ENCODE measurements around the gene TNNT2.
A peak's percentile ranks its signal among the peaks of the same experiment; 100 is the strongest.

Gene TNNT2

DNA sequence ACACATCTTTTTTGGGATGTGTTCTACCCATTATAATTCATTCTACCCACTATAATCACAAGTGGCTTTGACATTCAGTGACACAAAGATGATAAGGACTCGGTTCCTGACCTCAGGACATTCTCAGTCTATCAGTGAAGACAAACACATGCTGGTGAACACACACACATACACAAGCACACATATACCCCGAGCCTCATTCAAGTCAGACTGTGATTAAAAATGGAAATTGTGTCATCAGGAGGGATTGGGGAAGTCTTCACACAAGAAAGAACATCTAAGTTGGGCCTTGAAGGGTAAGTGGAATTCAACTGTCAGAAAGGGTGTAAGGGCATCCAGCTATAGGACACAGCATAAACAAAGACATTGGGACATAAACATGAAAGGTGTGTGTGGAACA, 24.2 kb upstream of the TNNT2 start:
- DNase-seq, result no peak

DNA sequence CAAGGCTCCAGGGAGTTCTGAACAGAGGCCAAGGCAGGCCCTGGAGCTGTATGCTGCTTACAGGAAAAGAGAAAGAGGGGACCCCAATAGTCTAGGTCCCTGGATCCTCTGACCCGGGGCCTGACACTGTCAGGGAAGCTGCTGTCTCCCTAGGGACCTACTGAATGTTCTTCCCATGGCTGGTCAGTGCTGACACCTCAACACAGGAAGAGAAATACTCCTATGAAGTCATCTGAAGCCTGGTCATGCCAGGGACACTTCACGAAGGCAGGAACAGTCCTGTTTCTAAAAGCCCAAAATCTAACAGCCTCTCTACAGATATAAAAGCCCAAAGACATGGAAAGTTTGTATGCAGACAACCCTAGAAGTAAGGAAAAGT, 23.4 kb upstream of the TNNT2 start:
- no peak for DNase-seq

DNA sequence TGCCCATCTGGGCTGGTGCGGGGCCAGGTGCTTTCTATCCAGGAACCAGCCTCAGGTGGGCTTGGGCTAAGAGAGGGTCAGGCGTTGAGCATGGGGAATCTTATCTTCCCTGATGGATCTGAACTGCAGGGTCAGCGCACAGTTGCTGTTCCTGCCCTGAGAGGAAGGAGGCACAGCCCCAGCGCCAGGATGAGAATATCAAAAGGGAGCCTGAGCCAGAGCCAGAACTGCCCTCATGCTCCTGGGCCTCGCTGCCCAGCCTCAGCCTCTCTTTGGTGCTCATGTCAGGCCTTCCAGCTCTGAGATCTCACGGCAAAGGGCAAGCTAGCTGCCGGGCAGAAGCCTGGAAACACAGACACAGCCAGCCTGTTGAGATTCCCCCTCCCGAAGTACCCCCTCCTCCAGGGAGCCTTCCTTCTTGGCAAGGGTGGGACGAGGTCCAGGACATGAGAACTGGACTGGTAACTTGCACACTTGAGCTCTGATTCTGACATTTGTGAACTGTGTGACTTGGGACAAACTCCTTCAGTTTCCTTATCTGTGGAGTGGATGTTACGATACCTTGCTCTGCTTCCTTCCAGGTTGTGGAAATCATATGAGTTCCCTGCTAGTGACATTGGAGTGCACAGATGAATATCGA, 22.9 kb upstream of the TNNT2 start:
- no peak for DNase-seq

DNA sequence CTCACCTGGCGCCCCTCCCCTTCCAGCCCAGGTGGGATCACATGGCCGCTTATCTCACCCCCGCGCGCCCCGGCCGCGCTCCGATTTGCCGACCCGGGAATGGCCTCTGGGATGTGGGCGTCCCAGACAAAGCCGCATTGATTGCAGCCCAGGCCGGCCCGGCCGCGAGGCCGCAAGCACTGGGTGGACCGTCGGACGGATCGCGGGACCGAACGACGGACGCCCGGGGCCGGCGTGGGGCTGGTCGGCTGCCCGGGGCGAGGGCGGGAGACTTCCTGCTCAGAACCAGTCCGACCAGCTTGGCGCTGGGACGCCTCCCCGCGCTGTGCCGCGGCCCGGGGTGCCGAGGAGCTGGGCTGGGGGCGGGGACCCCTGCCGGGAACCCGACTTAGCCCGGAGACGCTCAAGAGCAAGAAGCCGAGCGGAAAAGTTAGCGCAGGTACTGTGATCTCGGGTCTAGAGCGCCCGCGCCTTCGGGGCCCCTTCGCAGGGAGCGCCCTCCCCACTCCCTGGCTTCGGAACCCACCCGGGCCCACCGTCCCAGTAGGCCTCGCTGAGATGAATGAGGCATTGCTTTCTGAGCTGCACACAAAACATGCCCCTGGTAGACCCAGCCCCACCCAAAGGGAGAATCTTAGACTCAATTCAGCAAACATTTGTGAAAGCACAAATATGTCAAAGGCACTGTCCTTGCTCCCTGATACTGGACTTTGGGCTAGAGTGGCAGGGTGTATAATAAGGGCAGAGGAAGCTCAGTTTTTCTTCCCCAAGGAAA, 22.1 kb upstream of the TNNT2 start:
- DNase-seq, result no peak

DNA sequence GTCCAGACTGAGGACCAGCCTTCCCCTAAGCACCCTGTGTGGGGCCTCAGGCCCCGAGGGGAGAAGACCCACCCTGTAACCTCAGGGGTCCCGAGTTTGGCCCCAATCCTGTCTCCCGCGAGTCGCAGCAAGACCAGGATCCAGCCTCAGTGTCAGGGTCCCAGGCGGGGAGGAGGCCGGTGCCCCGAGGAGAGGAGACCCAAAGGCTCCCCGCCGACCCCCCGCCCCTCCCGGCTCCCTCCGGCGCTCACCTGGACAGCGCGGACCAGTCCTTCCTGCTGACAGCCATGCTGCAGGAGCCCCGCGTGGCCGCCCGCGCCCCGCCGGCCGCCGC, 21.5 kb upstream of the TNNT2 start, which contains the start of gene LAD1:
TSS of gene LAD1 (minus strand) at position 307 of the 334 bp plus-strand sequence. CDS start at position 289, 18 bp downstream.
- DNase-seq, result no peak

DNA sequence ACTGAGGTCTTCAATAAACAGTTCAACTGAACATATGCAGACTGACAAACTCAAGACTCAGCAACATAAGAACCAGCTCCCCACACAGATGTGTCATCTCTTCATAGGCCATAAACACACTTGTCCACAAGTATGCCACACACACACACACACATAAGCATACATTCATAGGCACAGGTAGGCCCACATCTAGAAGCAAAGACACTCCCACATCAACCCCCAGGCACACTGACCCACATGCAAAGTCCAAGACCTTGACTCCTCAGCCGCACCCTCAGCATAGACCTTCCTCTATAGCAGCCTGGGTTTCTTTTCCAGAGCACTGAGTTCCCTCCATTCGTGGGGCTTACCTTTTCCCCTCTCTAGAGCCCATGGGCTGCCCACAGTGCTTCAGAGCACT, 20.2 kb upstream of the TNNT2 start:
- no peak for DNase-seq

DNA sequence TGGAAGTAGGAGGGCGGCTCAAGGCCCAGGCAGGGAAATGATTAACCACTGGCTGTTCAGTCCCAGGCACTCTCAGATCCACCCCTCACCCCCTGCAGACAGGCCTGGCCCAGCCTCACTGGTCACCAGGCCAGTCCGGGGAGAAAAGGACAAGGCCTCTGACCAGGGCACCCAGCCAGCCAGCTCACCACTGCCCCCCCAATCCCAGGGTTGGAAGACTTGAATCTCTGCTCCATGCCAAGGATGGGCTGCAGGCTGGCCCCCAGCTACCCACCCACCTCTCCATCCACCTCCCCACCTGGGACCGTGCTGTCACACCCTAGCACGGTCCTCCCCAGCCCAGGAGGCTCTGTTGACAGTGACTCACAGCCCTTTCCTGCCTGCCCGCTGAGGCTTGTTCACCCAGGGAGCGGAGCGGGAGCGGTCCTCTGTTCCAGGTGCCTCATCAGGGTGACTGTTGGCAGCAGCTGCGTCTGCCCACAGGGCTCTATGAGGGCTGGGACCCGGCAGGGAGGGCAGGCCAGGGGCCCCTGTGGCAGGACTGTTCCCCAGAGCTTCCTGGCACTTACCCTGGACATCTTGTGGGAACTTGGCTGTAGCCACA, 19.5 kb upstream of the TNNT2 start:
- no peak for DNase-seq

DNA sequence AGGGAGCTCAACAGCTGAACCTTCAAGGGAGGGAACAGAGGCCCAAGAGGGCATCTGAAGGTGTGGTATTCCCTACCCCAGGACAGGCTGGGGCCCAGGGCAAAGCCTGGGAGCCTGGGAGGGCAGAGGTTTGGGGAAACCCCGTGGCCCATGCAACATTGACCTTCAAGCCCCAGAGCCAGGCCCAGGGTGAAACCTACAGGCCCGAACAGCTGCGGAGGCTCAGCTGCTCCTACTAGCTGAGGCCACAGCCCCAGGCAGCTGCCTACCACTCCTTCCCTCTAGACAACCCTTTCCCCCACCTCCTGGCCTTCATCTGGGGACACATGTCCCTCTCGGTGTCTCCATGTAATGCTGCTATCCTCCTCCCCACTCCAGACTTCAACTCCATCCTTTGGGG, 18.5 kb upstream of the TNNT2 start:
- DNase-seq, result no peak

DNA sequence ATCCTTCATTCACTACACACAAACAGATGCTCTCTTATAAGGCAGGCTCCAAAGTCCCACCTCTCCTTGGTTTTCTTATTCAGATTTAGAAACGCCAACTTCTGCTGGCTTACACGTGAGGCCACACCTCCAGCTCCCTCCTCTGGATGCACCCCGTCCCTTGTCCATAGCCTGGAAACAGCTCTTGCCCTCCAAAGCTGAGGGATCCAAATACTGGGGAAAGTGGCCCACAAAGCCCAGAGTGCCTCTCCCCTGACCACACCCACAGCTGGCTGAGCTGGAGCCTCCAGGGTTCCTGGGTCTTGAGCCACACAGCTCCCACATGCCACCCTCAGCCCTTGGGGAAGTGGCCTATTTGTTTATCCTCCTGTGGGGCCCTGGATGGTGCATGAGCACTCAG, 17.1 kb upstream of the TNNT2 start:
- DNase-seq, result no peak

DNA sequence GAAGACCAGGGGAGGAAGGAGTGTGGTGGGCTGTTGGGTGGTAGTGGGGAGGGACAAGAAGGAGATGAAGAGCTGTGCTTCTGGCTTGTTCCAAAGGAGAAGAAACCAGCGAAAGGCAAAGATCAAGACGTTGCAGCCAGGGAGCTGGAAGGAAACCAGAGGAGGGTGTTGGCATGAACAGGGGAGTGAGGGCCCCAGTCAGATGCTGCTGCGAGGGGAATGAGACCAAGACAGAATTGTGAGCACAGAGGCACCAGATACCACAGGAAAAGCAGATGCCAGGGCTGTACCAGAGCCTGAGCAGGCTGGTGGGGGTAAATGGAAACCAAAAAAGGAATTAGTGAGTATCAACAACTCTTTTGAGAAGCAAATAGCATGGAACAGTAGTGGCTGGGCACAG, 15.6 kb upstream of the TNNT2 start:
- DNase-seq, result no peak

DNA sequence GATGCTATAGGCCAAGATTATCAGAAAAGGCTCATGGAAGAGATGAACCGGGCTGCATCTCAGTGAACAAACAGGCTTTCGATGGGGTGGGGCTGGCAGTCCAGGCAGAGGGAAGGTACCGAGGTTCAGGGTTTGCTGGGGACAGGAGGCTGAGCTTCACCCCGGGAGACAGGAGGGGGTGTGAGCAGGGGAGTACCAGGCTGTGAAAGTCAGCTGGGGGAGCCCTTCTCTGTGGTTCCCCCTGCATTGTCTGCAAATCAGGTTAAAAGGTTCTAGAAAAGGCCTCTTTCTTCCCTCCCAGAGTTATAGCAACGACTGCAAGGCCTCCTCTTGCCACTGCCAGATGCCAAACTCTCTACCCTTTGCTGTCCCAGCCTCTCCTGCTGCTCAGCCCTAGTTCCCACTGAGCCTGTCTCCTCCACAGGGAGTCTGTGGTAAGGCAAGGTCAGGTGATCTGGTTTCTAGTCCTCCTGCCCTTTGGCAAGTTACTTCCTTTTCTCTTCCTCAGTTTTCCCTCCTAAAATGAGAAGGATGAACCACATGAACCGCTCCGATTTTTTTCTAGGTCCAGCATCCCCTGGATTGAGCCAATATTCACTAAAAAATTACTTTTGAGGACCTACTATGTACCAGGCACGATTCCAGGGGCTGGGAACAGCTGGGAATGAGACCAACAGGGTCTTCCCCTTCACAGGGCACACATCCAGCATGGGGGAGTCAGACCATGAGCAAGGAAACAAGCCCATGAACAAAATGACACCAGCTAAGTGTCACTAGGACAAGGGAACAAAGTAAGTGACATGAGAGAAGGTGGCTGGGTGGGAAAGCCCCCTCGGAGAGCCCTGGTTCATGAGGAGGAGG, 14.4 kb upstream of the TNNT2 start:
- DNase-seq, result no peak

DNA sequence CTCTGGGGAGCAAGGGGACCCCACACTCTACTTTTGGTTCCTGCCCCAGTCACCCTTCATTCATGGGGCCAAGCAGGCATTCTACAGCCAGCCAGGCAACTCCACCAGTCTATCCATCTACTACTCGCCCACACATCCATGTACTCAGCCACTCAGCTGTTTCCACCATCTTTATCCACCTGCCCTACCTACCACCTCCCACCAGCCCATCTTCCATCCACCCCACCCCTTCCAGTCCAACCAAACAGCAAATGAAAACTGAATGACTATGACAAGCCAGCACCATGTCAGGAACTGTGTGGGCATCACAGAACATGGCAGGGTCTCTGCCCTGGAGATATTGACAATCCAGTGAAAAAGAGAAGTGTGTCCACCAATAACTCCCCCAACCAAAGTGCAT, 13.7 kb upstream of the TNNT2 start:
- no peak for DNase-seq

DNA sequence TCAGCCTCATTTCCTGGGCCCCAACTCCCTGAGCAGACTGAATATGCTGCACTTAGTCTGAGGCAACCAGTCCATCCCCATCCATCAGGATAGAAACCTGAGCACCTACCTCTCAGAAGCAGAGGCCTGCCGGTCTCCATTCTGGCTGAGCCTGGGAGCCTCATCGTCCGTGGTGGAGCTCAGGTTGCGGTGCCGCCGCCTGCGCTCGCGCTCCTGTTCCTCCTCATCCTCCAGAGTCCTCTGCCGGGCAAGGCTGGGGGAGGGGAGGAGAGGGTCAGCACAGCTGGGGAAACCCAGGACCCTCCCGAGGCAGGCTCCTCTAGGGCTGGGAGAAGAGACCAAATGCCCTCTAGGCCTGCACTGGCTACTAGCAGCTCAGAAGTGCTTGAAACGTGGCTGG, 11.6 kb upstream of the TNNT2 start:
- no peak for DNase-seq

DNA sequence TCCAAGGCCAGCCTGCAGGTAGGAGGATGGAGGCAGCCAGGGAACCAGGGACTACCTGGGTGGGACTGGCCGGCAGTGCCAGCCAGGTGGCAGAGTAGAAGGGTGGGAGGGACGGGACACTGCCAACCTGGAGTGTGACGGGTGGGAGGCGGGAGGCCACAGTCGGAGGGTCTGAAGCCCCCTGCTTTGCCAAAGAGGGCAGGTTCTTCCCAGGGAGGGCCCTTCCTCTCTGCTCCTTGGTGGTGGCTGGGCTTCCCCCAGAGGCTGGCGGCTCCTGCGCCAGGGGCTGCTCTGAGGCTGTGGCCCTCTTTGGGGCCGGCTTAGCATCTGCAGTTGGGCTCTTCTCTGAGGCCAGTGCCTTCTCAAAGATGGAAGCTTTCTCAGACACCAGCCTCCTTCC, 8.7 kb upstream of the TNNT2 start:
- DNase-seq, result no peak

DNA sequence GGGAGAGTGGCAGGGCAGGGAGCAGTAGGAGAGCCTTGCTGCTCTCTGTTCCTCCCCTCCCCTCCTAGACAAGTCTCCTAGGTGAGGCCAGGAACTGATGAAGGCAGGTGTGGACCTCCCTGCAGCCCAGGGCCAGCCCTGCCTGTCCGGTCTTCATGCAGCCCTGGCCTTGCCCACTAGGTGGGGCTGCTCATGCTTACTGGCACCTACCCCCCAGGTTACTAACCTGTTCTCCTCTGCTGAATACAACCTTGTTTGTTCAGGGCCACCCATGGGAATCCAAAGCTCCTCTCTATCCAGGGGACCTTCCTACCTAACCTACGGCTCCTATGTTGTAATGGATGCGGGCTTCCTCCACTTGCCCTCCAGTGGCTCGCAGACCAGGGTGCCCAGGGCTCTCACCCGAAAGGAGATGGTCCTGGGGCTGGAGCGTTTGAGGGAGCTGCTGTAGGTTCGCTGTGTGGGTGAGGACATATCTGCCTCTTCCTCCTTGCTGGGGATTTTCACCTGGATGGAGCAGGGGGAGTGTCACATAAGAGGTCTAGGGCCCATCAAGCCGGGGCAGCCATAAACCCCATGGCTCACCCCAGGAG, 7.9 kb upstream of the TNNT2 start:
- peak; percentile 72 for DNase-seq

DNA sequence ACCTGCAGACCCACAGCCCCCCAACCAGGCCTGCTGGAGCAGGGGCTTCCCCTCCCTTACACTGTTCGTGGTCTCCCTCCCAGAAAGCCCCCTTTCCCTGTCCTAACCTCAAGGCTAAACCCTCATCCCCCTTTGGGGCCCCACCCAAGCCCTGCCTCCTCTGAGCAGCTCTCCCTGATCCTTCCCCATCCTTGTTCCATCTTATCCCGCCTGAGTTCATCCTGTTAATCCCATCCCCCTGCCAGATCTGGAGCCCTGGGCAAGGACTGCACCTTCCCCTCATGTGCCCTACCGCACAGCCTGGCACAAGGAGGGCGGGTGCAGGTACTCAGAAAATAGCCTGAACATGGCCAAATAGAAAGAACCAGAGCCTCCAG, 6.9 kb upstream of the TNNT2 start:
- DNase-seq, result no peak

DNA sequence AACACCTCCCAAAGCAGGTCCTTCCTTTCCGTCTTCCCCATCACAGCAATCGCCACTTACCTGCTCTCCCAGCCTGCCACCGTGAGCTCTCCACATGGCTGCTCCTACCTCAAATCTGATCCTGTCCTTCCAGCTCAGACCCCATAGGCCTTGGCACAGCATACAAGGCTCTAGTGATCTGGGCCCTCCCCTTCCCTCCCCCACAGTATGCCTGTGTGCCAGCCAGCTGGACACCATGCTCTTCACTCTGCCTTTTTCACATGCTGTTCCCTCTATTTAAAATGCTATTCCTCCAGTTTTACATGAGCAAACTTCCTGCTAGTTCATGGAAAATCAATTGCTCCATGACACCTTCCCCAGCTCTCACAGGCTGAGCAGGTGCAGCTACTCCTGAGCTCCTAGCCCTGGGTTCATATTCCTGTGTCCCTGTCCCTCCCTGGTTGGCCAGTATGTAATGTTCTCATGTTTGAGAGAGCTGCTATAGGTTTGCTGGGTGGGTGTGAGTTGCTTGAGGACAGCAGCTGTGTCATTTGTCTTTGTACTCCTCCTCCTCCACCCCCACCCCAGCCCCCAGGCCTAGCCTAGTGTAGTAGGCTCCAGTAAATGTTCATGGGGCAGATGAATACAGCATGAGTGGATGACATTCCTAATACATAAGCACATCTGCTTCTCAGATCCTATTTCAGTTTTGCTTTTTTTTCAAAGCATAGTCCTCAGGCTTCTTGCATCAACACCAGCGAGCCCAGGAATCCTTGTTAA, 6.3 kb upstream of the TNNT2 start:
- DNase-seq, result no peak

DNA sequence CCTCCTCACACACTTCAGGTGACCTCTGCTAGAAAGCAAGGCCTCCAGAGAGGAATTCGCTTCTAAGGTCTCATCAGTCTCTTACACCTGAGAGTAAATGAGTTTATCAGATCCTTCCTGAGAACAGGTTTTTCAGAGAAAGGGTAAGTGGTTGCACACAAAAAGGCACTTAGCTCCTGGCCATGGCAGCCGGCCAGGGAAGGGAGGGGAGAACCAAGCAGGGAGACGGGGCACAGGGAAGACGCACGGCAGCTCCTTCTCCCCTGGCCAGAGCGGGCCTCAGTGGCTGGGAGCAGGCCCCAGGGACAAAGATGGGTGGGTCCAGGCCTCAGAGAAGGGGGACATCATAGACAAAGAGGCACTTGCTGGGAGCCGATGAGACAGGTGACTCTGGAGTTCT, 3.6 kb upstream of the TNNT2 start:
- DNase-seq, result no peak

DNA sequence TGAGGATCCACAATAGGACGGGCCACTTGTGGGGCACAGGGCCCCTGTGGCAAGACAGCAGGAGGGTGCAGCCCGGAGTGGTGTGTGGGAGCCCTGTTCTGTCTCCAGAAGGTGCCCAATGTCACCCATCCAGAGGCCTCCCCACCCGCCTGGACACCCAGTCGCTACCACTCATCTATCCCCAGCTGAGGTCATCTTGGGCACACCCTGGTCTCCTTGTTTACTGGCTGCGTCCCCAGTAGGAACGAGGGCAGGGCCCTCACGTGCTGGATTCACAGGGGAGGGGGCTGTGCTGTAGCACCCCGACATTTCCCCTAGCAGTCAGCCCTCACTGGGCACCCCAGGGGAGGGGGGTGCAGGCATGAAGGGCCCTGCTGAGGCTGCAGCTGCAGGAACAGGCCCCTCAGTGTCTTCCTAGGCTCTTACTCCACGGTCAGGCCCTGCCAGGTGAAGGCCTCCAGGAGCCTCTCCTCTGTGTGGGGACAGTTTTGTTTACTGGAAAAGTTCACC, 2.3 kb upstream of the TNNT2 start:
- DNase-seq, result no peak

DNA sequence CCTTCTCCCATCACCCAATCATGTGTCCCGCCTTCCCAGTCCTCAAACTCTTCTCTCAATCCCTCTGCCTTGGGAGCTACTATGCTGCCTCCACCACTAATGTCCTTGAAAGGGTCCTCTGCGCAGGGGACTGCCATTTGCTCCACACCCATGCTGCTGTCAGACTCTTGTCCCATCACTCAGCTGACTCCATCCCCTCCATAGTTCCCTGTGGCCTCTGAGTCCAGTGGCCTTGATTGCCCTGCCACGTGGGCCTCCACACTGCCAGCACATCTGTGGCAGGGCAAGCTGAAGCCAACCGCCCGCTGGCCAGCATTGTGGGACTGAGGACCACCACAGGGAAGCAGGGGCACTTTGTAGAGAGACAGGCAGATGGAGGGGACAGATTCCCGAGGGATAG, 1.3 kb upstream of the TNNT2 start:
- DNase-seq, result no peak

DNA sequence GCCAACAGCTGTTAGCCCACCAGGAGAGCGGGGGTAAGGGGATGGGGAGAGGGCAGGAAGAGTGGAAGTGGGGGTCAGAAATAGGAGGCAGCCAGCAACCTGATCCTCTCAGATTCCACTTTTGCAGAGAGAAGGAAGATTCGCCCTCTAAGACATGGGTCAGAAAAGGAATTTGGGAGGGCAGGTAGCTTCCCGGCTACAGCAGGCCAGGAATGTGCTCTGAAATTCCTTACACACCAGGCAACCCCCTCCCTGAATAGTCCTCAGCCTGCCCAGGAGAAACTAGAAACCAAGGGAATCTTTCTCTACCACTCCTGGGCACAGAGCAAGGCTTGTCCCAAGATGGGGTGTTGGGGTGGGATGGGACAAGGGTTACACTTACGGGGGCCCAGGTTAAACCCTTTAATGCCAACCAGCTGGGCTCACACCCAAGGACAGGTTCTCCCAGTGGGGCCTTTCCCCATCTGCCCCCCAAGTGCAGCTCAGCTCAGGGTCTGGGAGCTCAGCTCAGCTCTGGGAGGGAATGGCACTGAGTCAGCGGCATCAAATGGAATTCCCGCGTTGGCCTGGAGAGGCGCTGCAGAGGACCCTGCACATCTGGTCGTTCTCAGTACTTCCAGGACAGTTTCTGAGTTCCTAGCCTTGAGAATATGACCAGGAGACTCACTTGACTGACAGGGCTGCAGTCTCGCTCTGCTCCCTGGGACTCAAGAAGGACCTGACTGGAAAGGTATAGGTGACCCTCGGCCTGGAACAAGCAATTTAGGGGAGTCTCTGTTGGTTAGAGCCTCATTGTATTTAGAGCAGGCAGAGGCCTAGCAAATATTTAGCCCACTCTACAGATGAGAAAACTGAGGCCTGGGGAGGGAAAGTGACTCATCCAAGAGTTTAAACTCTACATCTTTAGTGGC, 761 bp downstream of the TNNT2 start:
- DNase-seq, result no peak

All from activated effector memory CD4-positive, alpha-beta T cell treated with anti-CD3 and anti-CD28 coated beads, Interleukin-2, amount 50 U/mL, for 16 hours (primary cell).